HepG2 (cell line): Measurements from ENCODE around the gene ACAT2. TPM values are rescaled to one million over a fixed set of nuclear protein-coding genes. Genes with fewer than 3 reads are reported as not detected.

ENCODE experiments used
- AGO2 ChIP-seq: fragments of 200-400 bp; formaldehyde crosslinking; optimal IDR thresholded peaks from 2 replicates; pipeline ENCODE3; 2017; ENCODE audit warnings: mild to moderate bottlenecking, low read depth, low read length, moderate library complexity
- E2F5 ChIP-seq: sonication (generic); formaldehyde crosslinking; conservative IDR thresholded peaks from 2 replicates; pipeline ENCODE4 v1.4.0; 2020; ENCODE audit warnings: missing genetic modification reagents
- FOXP1 ChIP-seq, 2 experiments: fragments of 450-650 bp in 1 of 2; IDR thresholded peaks; 2 replicates each; pipeline ENCODE4 v1.6.1; 2017 to 2018; ENCODE audit warnings: antibody characterized with exemption in 1 of 2
- MAFF ChIP-seq: IDR thresholded peaks from 2 replicates; pipeline ENCODE4 v1.6.1; 2011; ENCODE audit warnings: low read depth, low read length, improper control_type of control experiment
- MEF2D ChIP-seq: sonication (generic); formaldehyde crosslinking; IDR thresholded peaks from 2 replicates; pipeline ENCODE4 v1.5.1; 2020; ENCODE audit warnings: mild to moderate bottlenecking, missing genetic modification reagents
- MTA1 ChIP-seq: sonication (generic); formaldehyde crosslinking; IDR thresholded peaks from 2 replicates; pipeline ENCODE4 v1.4.0; 2020; ENCODE audit warnings: missing genetic modification reagents, mild to moderate bottlenecking, borderline replicate concordance
- NAIF1 ChIP-seq: sonication (generic); formaldehyde crosslinking; IDR thresholded peaks from 2 replicates; pipeline ENCODE4 v1.5.0; 2020; ENCODE audit warnings: mild to moderate bottlenecking, missing genetic modification reagents, borderline replicate concordance
- NR2F1 ChIP-seq, 2 experiments: fragments of 450-650 bp in 1 of 2; formaldehyde crosslinking in 1 of 2; IDR thresholded peaks; 2 replicates each; pipeline versions ENCODE4 v1.5.0 to v1.6.1; 2016 to 2020; ENCODE audit warnings: mild to moderate bottlenecking in 1 of 2, missing compliant biosample characterization in 1 of 2, missing genetic modification reagents in 1 of 2, moderate library complexity in 1 of 2
- TCF12 ChIP-seq, 2 experiments: fragments of 450-650 bp in 1 of 2; sonication (generic) in 1 of 2; formaldehyde crosslinking in 1 of 2; IDR thresholded peaks; 2 replicates each; pipeline versions ENCODE4 v1.6.1 to v1.8.0; 2017 to 2022; ENCODE audit warnings: antibody characterized with exemption in 1 of 2, mild to moderate bottlenecking in 1 of 2, missing genetic modification reagents in 1 of 2, moderate library complexity in 1 of 2
- YEATS4 ChIP-seq: sonication (generic); formaldehyde crosslinking; IDR thresholded peaks from 2 replicates; pipeline ENCODE4 v1.4.0; 2020; ENCODE audit warnings: missing genetic modification reagents, borderline replicate concordance
- ZNF382 ChIP-seq: sonication (generic); formaldehyde crosslinking; IDR thresholded peaks from 2 replicates; pipeline ENCODE4 v1.5.0; 2020; ENCODE audit warnings: missing genetic modification reagents, mild to moderate bottlenecking, borderline replicate concordance
- ZNF546 ChIP-seq: sonication (generic); formaldehyde crosslinking; conservative IDR thresholded peaks from 2 replicates; pipeline ENCODE4 v1.8.1; 2023; ENCODE audit warnings: mild to moderate bottlenecking, missing genetic modification reagents
- ZNF605 ChIP-seq: sonication (generic); formaldehyde crosslinking; IDR thresholded peaks from 2 replicates; pipeline ENCODE4 v1.8.0; 2022; ENCODE audit warnings: mild to moderate bottlenecking, missing genetic modification reagents
- ZNF614 ChIP-seq: IDR thresholded peaks from 2 replicates; pipeline ENCODE4 v1.6.1; 2018; ENCODE audit warnings: missing biosample characterization, missing genetic modification reagents, inconsistent platforms, borderline replicate concordance
- ZNF766 ChIP-seq: sonication (generic); formaldehyde crosslinking; IDR thresholded peaks from 2 replicates; pipeline ENCODE4 v1.5.0; 2020; ENCODE audit warnings: missing genetic modification reagents, borderline replicate concordance
- ZNF773 ChIP-seq: sonication (generic); formaldehyde crosslinking; IDR thresholded peaks from 2 replicates; pipeline ENCODE4 v1.4.0; 2020; ENCODE audit warnings: missing genetic modification reagents, borderline replicate concordance
- ZSCAN21 ChIP-seq: sonication (generic); formaldehyde crosslinking; IDR thresholded peaks from 2 replicates; pipeline ENCODE4 v1.8.0; 2022; ENCODE audit warnings: mild to moderate bottlenecking, missing genetic modification reagents, moderate library complexity, borderline replicate concordance
- ZSCAN22 ChIP-seq: sonication (generic); formaldehyde crosslinking; IDR thresholded peaks from 2 replicates; pipeline ENCODE4 v1.4.0; 2020; ENCODE audit warnings: mild to moderate bottlenecking, missing genetic modification reagents
- polyA plus RNA-seq, 8 experiments: library from polyadenylated mRNA; depleted of rRNA in 3 of 8; stranded (reverse) in 7 of 8; unstranded in 1 of 8; fragments of >200 nt; fragmentation: Illumina TruSeq in 4 of 8; extraction: Trizol in 4 of 8; gene quantifications; 2 replicates each; pipeline versions ENCODE4 v1.2.1 to v1.2.3, GENCODE V29; 2011 to 2016; ENCODE audit warnings: low read depth in 4 of 8, missing spikeins in 1 of 8, mixed read lengths in 1 of 8; ENCODE audit not compliant: insufficient read depth in 1 of 8
- total RNA-seq, 5 experiments: library from RNA; depleted of rRNA; stranded (reverse); fragments of >200 nt; fragmentation: Illumina TruSeq; extraction: Trizol; gene quantifications; 2 replicates each; pipeline ENCODE4 v1.2.3, GENCODE V29; 2016; ENCODE audit warnings: low read depth in 1 of 5
- TF ChIP-seq, protein P1 (sequence below): sonication (generic); formaldehyde crosslinking; conservative IDR thresholded peaks from 2 replicates; pipeline ENCODE4 v1.4.0; 2020; ENCODE audit warnings: mild to moderate bottlenecking, missing genetic modification reagents, moderate library complexity

Gene ACAT2
- total and polyA plus RNA-seq, 2 of the 13 experiments (the other 11 are each of a cell fraction or from before 2014, with no cell fraction given), result 121 to 534 TPM

- peak; percentile 95 for TF ChIP-seq MEF2D
- TF ChIP-seq ZSCAN22 (CRISPR knock-in tag), result peak; percentile 80; the same call in 1 of the 2 replicates
- peak; percentile 95 for TF ChIP-seq ZNF614
- TF ChIP-seq NAIF1 (CRISPR knock-in tag), result peak; percentile 95
- no peak for TF ChIP-seq TCF12 (IDR thresholded peaks at IDR 0.05)
- TF ChIP-seq TCF12 (CRISPR knock-in tag; IDR thresholded peaks at IDR 0.05), result peak; percentile 94
- peak; percentile 97 for TF ChIP-seq ZNF546 (CRISPR knock-in tag)
- peak; percentile 99 for TF ChIP-seq MTA1 (CRISPR knock-in tag)
- peak; percentile 23 for TF ChIP-seq ZNF766 (CRISPR knock-in tag)
- peak; percentile 76; the same call in 1 of the 2 replicates for TF ChIP-seq ZNF773 (CRISPR knock-in tag)
- TF ChIP-seq E2F5 (CRISPR knock-in tag), result peak; percentile 79
- peak; percentile 96 to 97 for TF ChIP-seq NR2F1 (CRISPR knock-in tag; IDR thresholded peaks at IDR 0.05)
- peak; percentile 93 for TF ChIP-seq AGO2
- TF ChIP-seq YEATS4, result peak; percentile 100
- TF ChIP-seq FOXP1 (IDR thresholded peaks at IDR 0.05), result no peak
- TF ChIP-seq FOXP1 (CRISPR knock-in tag; IDR thresholded peaks at IDR 0.05), result peak; percentile 61
- TF ChIP-seq MAFF, result no peak
- TF ChIP-seq ZNF382 (CRISPR knock-in tag), result no peak
- peak; percentile 99 for TF ChIP-seq ZNF605 (CRISPR knock-in tag)
- TF ChIP-seq, protein P1, sequence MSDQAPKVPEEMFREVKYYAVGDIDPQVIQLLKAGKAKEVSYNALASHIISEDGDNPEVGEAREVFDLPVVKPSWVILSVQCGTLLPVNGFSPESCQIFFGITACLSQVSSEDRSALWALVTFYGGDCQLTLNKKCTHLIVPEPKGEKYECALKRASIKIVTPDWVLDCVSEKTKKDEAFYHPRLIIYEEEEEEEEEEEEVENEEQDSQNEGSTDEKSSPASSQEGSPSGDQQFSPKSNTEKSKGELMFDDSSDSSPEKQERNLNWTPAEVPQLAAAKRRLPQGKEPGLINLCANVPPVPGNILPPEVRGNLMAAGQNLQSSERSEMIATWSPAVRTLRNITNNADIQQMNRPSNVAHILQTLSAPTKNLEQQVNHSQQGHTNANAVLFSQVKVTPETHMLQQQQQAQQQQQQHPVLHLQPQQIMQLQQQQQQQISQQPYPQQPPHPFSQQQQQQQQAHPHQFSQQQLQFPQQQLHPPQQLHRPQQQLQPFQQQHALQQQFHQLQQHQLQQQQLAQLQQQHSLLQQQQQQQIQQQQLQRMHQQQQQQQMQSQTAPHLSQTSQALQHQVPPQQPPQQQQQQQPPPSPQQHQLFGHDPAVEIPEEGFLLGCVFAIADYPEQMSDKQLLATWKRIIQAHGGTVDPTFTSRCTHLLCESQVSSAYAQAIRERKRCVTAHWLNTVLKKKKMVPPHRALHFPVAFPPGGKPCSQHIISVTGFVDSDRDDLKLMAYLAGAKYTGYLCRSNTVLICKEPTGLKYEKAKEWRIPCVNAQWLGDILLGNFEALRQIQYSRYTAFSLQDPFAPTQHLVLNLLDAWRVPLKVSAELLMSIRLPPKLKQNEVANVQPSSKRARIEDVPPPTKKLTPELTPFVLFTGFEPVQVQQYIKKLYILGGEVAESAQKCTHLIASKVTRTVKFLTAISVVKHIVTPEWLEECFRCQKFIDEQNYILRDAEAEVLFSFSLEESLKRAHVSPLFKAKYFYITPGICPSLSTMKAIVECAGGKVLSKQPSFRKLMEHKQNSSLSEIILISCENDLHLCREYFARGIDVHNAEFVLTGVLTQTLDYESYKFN (CRISPR knock-in tag), result peak; percentile 75
- peak; percentile 98 for TF ChIP-seq ZSCAN21 (CRISPR knock-in tag)
Observed at GRCh38 chr6:159726918-159727716, 34.7 kb upstream of the ACAT2 start, which contains the start of gene WTAP (continued).
